ENCODE measurements around the gene PLCH1. TPM values are rescaled to one million over a fixed set of nuclear protein-coding genes. Genes with fewer than 3 reads are reported as not detected.

The PLCH1 gene
- total RNA-seq, 1 donor from 2014 or later, result 0.26 TPM

DNA sequence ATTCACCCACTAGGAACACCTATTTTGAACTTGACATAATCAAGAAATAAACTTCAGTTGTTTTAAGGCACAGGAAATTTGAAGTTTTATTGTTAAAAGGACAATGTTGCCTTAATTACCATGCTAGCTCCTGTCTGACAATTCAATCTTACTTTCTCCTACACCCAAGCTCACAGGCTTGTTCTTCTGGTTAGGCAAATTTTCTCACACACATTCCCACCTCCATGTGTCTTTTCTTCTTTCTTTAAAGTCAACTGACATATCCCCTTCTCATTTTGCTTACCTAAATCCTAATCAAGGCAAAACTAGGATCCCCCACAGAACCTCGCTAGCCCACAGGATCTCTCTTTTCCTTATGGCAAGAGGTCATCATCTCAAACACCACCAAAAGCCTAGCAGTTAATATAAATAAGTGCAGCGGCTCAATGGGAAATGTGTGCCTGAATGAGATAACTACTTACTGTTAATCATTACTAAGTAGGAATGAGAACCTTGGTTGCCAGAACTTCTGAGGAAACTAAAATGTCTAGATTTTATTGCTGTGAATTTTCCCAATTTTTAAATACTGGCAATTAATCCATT, 189.3 kb downstream of the PLCH1 start:
- FAIRE-seq (no peak), DNase-seq (ENCODE audit: low read depth) (no peak)
- Histone ChIP-seq H3K27me3 (ENCODE audit: control insufficient read depth, insufficient read depth, low read length) (no peaks in the 10 kb centered on the region), H3K36me3 (ENCODE audit: control insufficient read depth, insufficient read depth, low read length) (no peaks in the 10 kb centered on the region), H3K4me3 (ENCODE audit: low read depth, low read length) (no peak overlapping the region)
- TF ChIP-seq CTCF (IDR thresholded peaks at IDR 0.05; ENCODE audit: insufficient read depth, low read length, severe bottlenecking), result no peak

DNA sequence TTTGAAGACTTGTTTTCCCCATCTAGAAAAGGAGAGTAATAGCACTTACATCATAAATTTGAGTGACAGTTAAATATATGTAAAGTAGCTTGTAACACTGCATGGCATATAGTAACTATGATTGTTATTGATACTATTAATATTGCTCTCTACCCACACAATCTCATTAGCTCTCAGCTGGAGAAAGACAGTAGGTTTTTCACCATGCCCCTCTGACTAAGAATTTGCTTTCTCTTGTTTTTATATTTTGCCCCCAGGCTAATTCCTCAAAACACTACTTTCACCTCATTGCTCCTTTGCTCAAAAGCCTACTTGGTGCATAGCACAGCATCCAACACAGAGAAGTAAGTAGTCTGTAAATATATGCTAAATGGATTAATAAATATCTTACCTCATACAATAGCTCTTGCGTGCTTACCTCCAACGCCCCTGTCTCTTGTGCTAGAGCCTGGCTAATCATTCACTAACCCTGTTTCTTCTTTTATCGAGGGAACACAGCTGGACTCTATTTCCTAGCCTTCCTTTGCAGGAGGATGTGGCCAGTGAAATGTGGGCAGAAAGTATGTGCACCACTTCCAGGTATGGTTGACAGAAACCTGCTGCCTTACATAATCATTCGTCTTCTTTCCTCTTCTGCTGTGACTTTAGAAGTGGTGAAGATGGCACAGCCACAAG, 190.0 kb downstream of the PLCH1 start:
- Histone ChIP-seq H3K36me3 (ENCODE audit: control insufficient read depth, insufficient read depth, low read length) (no peaks in the 10 kb centered on the region), H3K4me3 (ENCODE audit: low read depth, low read length) (no peak overlapping the region), H3K27me3 (ENCODE audit: control insufficient read depth, insufficient read depth, low read length) (no peaks in the 10 kb centered on the region)
- FAIRE-seq, result peak; percentile 36
- no peak for TF ChIP-seq CTCF (IDR thresholded peaks at IDR 0.05; ENCODE audit: insufficient read depth, low read length, severe bottlenecking)
- peak; percentile 17 for DNase-seq (ENCODE audit: low read depth)

GRCh38 chr3:155553780-155554179, 191.1 kb downstream of the PLCH1 start:
- Histone ChIP-seq H3K27me3 (ENCODE audit: control insufficient read depth, insufficient read depth, low read length) (no peaks in the 10 kb centered on the region), H3K4me3 (ENCODE audit: low read depth, low read length) (no peak overlapping the region), H3K36me3 (ENCODE audit: control insufficient read depth, insufficient read depth, low read length) (no peaks in the 10 kb centered on the region)
- no peak for TF ChIP-seq CTCF (IDR thresholded peaks at IDR 0.05; ENCODE audit: insufficient read depth, low read length, severe bottlenecking)
- FAIRE-seq (no peak), DNase-seq (ENCODE audit: low read depth) (peak; percentile 31)

- Histone ChIP-seq H3K4me3 (ENCODE audit: low read depth, low read length) (no peak overlapping the region), H3K36me3 (ENCODE audit: control insufficient read depth, insufficient read depth, low read length) (no peaks in the 10 kb centered on the region), H3K27me3 (ENCODE audit: control insufficient read depth, insufficient read depth, low read length) (no peaks in the 10 kb centered on the region)
- FAIRE-seq (no peak), DNase-seq (ENCODE audit: low read depth) (no peak)
- no peak for TF ChIP-seq CTCF (IDR thresholded peaks at IDR 0.05; ENCODE audit: insufficient read depth, low read length, severe bottlenecking)
Observed at GRCh38 chr3:155553326-155553725, 191.5 kb downstream of the PLCH1 start.

GRCh38 chr3:155550391-155550790, 194.5 kb downstream of the PLCH1 start:
- Histone ChIP-seq H3K36me3 (ENCODE audit: control insufficient read depth, insufficient read depth, low read length) (no peaks in the 10 kb centered on the region), H3K4me3 (ENCODE audit: low read depth, low read length) (no peak overlapping the region), H3K27me3 (ENCODE audit: control insufficient read depth, insufficient read depth, low read length) (no peaks in the 10 kb centered on the region)
- no peak for TF ChIP-seq CTCF (IDR thresholded peaks at IDR 0.05; ENCODE audit: insufficient read depth, low read length, severe bottlenecking)
- no peak for DNase-seq (ENCODE audit: low read depth)
- FAIRE-seq, result no peak

DNA sequence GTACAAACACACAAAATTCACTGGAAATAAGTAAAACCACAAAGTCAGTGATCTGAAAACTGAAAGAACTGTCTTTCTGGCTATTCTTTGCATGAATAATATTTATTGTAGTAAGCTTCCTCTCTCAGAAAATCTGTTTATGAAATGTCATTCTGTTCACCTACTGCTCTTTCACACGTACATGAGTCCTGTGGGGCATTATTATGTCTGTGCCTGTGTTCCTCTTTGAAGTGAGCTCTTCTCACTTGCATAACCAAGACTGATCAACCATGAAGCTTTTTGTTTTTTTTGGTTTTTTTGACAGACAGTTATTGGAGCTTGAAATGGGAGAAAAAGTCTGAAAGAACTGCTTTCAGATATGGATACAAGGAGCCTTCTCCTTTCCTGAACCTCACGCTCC, 195.8 kb downstream of the PLCH1 start:
- DNase-seq (ENCODE audit: low read depth), result no peak
- no peaks in the 10 kb centered on the region for H3K36me3 ChIP-seq (ENCODE audit: control insufficient read depth, insufficient read depth, low read length)
- TF ChIP-seq CTCF (IDR thresholded peaks at IDR 0.05; ENCODE audit: insufficient read depth, low read length, severe bottlenecking), result no peak
- no peaks in the 10 kb centered on the region for H3K27me3 ChIP-seq (ENCODE audit: control insufficient read depth, insufficient read depth, low read length)
- no peak overlapping the region for H3K4me3 ChIP-seq (ENCODE audit: low read depth, low read length)
- no peak for FAIRE-seq

Measured in bronchial epithelial cell (primary cell).